K562 (cell line): Measurements from ENCODE around the gene RTL5. TPM values are rescaled to one million over a fixed set of nuclear protein-coding genes. Genes with fewer than 3 reads are reported as not detected.

ENCODE experiments used
- ATAC-seq: fragments of 200-7000 bp; cut with Tn5 transposase; 3 replicates; pipeline ENCODE4 v1.9.1; 2020; ENCODE audit warnings: moderate library complexity
- Bru-seq: library from RNA; stranded (reverse); fragments of 400-500 nt; gene quantifications from one replicate; lab custom pipeline; 2021; lab: Mats Ljungman, UMichigan
- BruChase-seq, 2 experiments: library from RNA; stranded (reverse); fragments of 400-500 nt; gene quantifications; one replicate each; lab custom pipeline; 2021; lab: Mats Ljungman, UMichigan
- BruUV-seq: library from RNA; stranded (reverse); fragments of 400-500 nt; replicated peaks from 2 replicates; lab custom pipeline; 2021; lab: Mats Ljungman, UMichigan
- CTCF ChIA-PET: fragments of 300-600 bp; formaldehyde crosslinking; extraction: SDS; loops from one replicate; lab custom pipeline; 2021; ENCODE audit warnings: low intra/inter-chr PET ratio; lab: Yijun Ruan, JAX
- POLR2A ChIA-PET: fragments of 300-600, 350-650 bp; sonication (Branson Sonifier 250); formaldehyde crosslinking; extraction: SDS; loops from one replicate; lab custom pipeline; 2021; ENCODE audit warnings: antibody characterized with exemption, inconsistent platforms; lab: Yijun Ruan, JAX
- DNase-seq, 4 experiments: peaks; one replicate each; pipeline versions ENCODE4 v3.0.0 to v3.0.0-alpha.2; 2011 to 2018; ENCODE audit warnings: low spot score in 3 of 4, mixed read lengths in 3 of 4; ENCODE audit errors: extremely low read depth in 1 of 4
- FAIRE-seq: peaks from 2 replicates; lab custom pipeline; 2011; peaks lifted over from hg19 to GRCh38; lab: Jason Lieb, UNC
- H2AFZ ChIP-seq: 2 replicates; pipeline ENCODE4 v1.6.0; 2011; ENCODE audit warnings: low read depth, low read length, control low read depth, inconsistent platforms
- H3K27ac ChIP-seq: fragments of 200-600 bp; 3 replicates; pipeline ENCODE4 v1.8.0; 2011; ENCODE audit warnings: low read depth, mild to moderate bottlenecking, control low read depth, inconsistent platforms, low read length, moderate library complexity, mixed read lengths; ENCODE audit errors: extremely low read depth
- H3K27me3 ChIP-seq, 2 experiments: fragments of 300-600 bp in 1 of 2; 2 replicates in 1 of 2; 3 replicates in 1 of 2; pipeline versions ENCODE4 v1.6.0 to v1.8.0; 2011; ENCODE audit warnings: inconsistent platforms in 2 of 2, low read length in 2 of 2, mild to moderate bottlenecking in 1 of 2, mixed read lengths in 1 of 2, moderate library complexity in 1 of 2; ENCODE audit not compliant: control insufficient read depth in 2 of 2, insufficient read depth in 2 of 2
- H3K36me3 ChIP-seq: fragments of 300-600 bp; 3 replicates; pipeline ENCODE4 v1.8.0; 2011; ENCODE audit warnings: mild to moderate bottlenecking, low read length, inconsistent platforms; ENCODE audit not compliant: control insufficient read depth, insufficient read depth
- H3K4me1 ChIP-seq, 2 experiments: fragments of 200-600 bp in 1 of 2; replicated peaks in 1 of 2; 2 replicates in 1 of 2; 3 replicates in 1 of 2; pipeline versions ENCODE4 v1.5.1 to v1.8.0; 2011; ENCODE audit warnings: inconsistent platforms in 2 of 2, low read length in 2 of 2, mild to moderate bottlenecking in 1 of 2, mixed read lengths in 1 of 2, moderate library complexity in 1 of 2; ENCODE audit not compliant: control insufficient read depth in 2 of 2, insufficient read depth in 2 of 2
- H3K4me2 ChIP-seq: 2 replicates; pipeline ENCODE4 v1.6.1; 2011; ENCODE audit warnings: low read length, control low read depth, inconsistent platforms, mixed read lengths; ENCODE audit not compliant: insufficient read depth
- H3K4me3 ChIP-seq: fragments of 200-600 bp; sonication (generic), shearing (Covaris generic); 2 replicates; pipeline ENCODE4 v1.5.1; 2016; ENCODE audit warnings: control low read depth, inconsistent platforms
- H3K79me2 ChIP-seq: fragments of 200-600 bp; 3 replicates; pipeline ENCODE4 v1.8.0; 2011; ENCODE audit warnings: low read length, inconsistent platforms; ENCODE audit not compliant: control insufficient read depth, insufficient read depth
- H3K9ac ChIP-seq, 2 experiments: 2 replicates each; pipeline versions ENCODE4 v1.6.0 to v1.6.1; 2011; ENCODE audit warnings: low read depth in 2 of 2, low read length in 2 of 2, control low read depth in 1 of 2, inconsistent platforms in 1 of 2, mild to moderate bottlenecking in 1 of 2, mixed read lengths in 1 of 2; ENCODE audit not compliant: insufficient read depth in 1 of 2
- H3K9me1 ChIP-seq: one replicate; pipeline ENCODE4 v1.6.0; 2011; ENCODE audit warnings: inconsistent platforms, mild to moderate bottlenecking, low read length, moderate library complexity; ENCODE audit not compliant: control insufficient read depth, insufficient read depth
- H3K9me3 ChIP-seq: replicated peaks from 2 replicates; pipeline ENCODE4 v1.5.1; 2011; ENCODE audit warnings: low read depth, low read length, inconsistent platforms; ENCODE audit not compliant: control insufficient read depth, insufficient read depth
- H4K20me1 ChIP-seq: replicated peaks from 2 replicates; pipeline ENCODE4 v1.6.1; 2011; ENCODE audit warnings: low read length, inconsistent platforms, mixed read lengths; ENCODE audit not compliant: control insufficient read depth, insufficient read depth
- CSDE1 ChIP-seq, 2 experiments: fragments of 450-650 bp; IDR thresholded peaks; 2 replicates each; pipeline ENCODE4 v1.6.1; 2016; ENCODE audit warnings: mild to moderate bottlenecking in 1 of 2
- NRF1 ChIP-seq, 2 experiments: fragments of 450-650 bp; IDR thresholded peaks in 1 of 2; conservative IDR thresholded peaks in 1 of 2; 2 replicates each; pipeline ENCODE4 v1.6.1; 2014; ENCODE audit warnings: mild to moderate bottlenecking in 2 of 2
- RFX1 ChIP-seq: fragments of 450-650 bp; IDR thresholded peaks from 2 replicates; pipeline ENCODE4 v1.6.1; 2016; ENCODE audit warnings: mild to moderate bottlenecking, moderate library complexity
- ZFP30 ChIP-seq: fragments of 250-450 bp; sonication (Bioruptor Pico); IDR thresholded peaks from 2 replicates; pipeline ENCODE4 v1.8.0; 2022; ENCODE audit warnings: moderate library complexity, mild to moderate bottlenecking, inconsistent platforms, borderline replicate concordance
- WGBS: fragments of 100-300 bp; shearing (Covaris generic); methylation state at CpG from one replicate; pipeline ENCODE4 v1.1.6; 2016; ENCODE audit warnings: low coverage, mixed read lengths; ENCODE audit not compliant: insufficient coverage; ENCODE audit errors: missing lambda C conversion rate; 5-methylcytosine and 5-hydroxymethylcytosine counted together
- in situ Hi-C: fragments of 300-500 bp; cut with MboI; formaldehyde crosslinking; loops from 4 replicates; pipeline ENCODE4 v1.15.0; 2018; ENCODE audit warnings: inconsistent platforms, mixed read lengths
- intact Hi-C: fragments of 100-400 bp; cut with micrococcal nuclease; formaldehyde crosslinking; loops from 2 replicates; pipeline ENCODE4 v1.14.2; 2022
- long read RNA-seq, 3 experiments: library from polyadenylated mRNA in 2 of 3; library from RNA in 1 of 3; unstranded in 2 of 3; stranded (forward) in 1 of 3; transcript quantifications; one replicate each; pipeline ENCODE4 v2.0.0, GENCODE V29; 2019 to 2022
- polyA minus RNA-seq, 3 experiments: library from RNA; depleted of rRNA, polyadenylated mRNA; stranded (reverse); fragments of >200 nt; gene quantifications; 2 replicates each; pipeline ENCODE4 v1.2.3, GENCODE V29; 2011
- polyA plus RNA-seq, 8 experiments: library from polyadenylated mRNA; depleted of rRNA in 4 of 8; stranded (reverse) in 5 of 8; unstranded in 3 of 8; fragments of >200 nt; fragmentation: Nextera tagmentation in 2 of 8; fragmentation: Illumina TruSeq in 1 of 8; extraction: Ambion mirVana in 2 of 8; extraction: Trizol in 1 of 8; gene quantifications; 2 replicates each; pipeline versions ENCODE4 v1.2.1 to v1.2.3, GENCODE V29; 2011 to 2014; ENCODE audit warnings: inconsistent platforms in 1 of 8, missing spikeins in 1 of 8
- total RNA-seq, 7 experiments: library from RNA; depleted of rRNA in 6 of 7; stranded (reverse); fragments of >200 nt in 6 of 7; fragmentation: Illumina TruSeq in 2 of 7; extraction: Trizol in 2 of 7; gene quantifications; 2 replicates each; pipeline versions ENCODE4 v1.2.1 to v1.2.3, GENCODE V29; 2011 to 2021; ENCODE audit warnings: low replicate concordance in 1 of 7

Gene RTL5
- total RNA-seq (2011; cell fraction: chromatin; rRNA removed; ENCODE audit: low replicate concordance): 0.09 and 0.12 TPM in 2 replicates
- total RNA-seq (2011; cell fraction: nucleolus; rRNA removed): 0.13 TPM in 1 of 2 replicates, not detected in the other
- not detected in 2 replicates for total RNA-seq (2011; cell fraction: nucleoplasm; rRNA removed)
- total RNA-seq (2014; rRNA removed) (not detected in 2 replicates), total RNA-seq (2014; rRNA removed; fragmentation: Illumina TruSeq; extraction: Trizol) (not detected in 2 replicates), total RNA-seq (2015; rRNA removed; fragmentation: Illumina TruSeq; extraction: Trizol) (not detected in 2 replicates), total RNA-seq (2021) (not detected in 2 replicates), polyA plus RNA-seq (2011; rRNA removed) (0.01 TPM in 1 of 2 replicates, not detected in the other), polyA plus RNA-seq (2014; fragmentation: Illumina TruSeq; extraction: Trizol) (0.03 TPM in 1 of 2 replicates, not detected in the other), polyA plus RNA-seq (2014; fragmentation: Nextera tagmentation; extraction: Ambion mirVana) (not detected), polyA plus RNA-seq (2014; rRNA removed) (not detected in 2 replicates), polyA minus RNA-seq (2011; rRNA and poly(A)+ RNA removed) (not detected in 2 replicates), Bru-seq, nascent RNA (percentile 19 among the genes with signal in this experiment), BruChase-seq, experiment 1, labeled RNA remaining after a 2-hour chase (percentile 20 among the genes with signal in this experiment), BruChase-seq, experiment 2, labeled RNA remaining after a 6-hour chase (percentile 15 among the genes with signal in this experiment)
- 0.01 and 0.06 TPM in 2 replicates for polyA plus RNA-seq (2011; cell fraction: cytosol; rRNA removed)
- polyA plus RNA-seq (2011; cell fraction: nucleus; rRNA removed): 0.06 and 0.10 TPM in 2 replicates
- polyA plus RNA-seq (2012): 0.08 and 0.09 TPM in 2 replicates
- not detected in 2 replicates for polyA minus RNA-seq (2011; cell fraction: cytosol; rRNA and poly(A)+ RNA removed)
- polyA minus RNA-seq (2011; cell fraction: nucleus; rRNA and poly(A)+ RNA removed): not detected in 2 replicates
- long read RNA-seq, experiment 1: 0 reads
- long read RNA-seq, experiment 2: 0 reads
- long read RNA-seq, experiment 3: 0 reads

DNA sequence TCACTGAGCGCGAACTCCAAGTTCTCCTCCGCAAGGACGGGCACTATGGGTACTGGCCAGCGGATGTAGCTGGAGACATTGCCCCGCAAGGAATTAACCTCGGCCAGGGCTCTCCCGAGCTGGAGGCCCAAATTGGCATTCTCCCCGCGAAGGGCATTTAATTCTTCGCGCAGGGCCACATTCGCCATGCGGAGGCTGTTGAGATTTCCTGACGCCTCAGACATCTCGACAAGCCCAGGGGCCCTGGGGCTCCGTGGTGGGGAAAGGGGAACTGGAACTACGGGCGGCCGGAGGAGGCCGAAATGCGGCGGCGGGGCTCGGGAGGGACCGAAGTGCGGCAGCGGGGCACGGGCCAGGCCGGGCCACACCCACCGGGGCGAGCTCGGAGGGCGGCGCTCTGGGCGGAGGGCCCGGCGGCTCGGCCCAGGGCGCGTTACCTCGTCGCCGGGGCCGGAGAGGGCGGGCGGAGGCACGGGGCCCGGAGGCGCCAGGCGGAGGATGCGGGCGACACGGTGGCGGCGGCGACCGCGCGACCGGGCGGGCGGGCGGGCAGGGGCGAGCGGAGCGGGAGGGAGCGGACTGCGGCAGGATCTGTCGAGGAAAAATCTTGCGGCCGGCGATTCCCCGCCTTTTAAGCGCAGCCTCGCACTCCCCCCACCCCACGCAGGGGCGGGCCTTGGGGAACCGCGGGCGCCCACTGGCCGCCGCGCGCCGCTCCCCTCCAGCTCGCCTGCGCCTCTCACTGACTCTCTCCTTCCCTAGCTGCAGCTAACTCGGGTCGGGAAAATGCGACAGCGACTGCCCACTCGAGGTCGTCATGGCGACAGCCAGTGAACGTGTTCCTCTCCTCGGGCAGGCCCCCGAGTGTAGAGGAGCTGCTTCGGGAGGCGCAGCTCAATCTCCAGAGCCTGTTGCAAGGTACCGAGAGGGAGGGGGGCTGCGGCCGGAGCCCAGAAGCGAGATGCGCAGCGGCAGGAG, at the start of gene RTL5:
Gene RTL5 (minus strand): TSS at position 599 of the 978 bp plus-strand sequence.
- FAIRE-seq: no peak
- CTCF ChIA-PET: no interaction called here
- ATAC-seq: peak; percentile 77
- H3K4me1 ChIP-seq: peaks cover 0 to 10% of the 10 kb centered on the region in 2 experiments; a peak in 2 of 5 replicates
- intact Hi-C loops: no loop called here
- no peaks in the 10 kb centered on the region for H3K79me2 ChIP-seq
- H3K4me3 ChIP-seq: no peak within 1 kb of the TSS
- WGBS: 6% methylated on average over 8 of the region's 106 CpGs
- H3K27me3 ChIP-seq: peaks cover 0 to 51% of the 10 kb centered on the region in 2 experiments; a peak in 3 of 5 replicates
- no peaks in the 10 kb centered on the region for H3K36me3 ChIP-seq
- DNase-seq: peak; percentile 22 to 56 (median 45)
- H2AFZ ChIP-seq: no peak within 1 kb of the TSS
- POLR2A ChIA-PET: no interaction called here
- H3K9me1 ChIP-seq: no peaks in the 10 kb centered on the region
- 0 out of 2 replicates have a peak within 1 kb of the TSS, but pooled peaks have one; percentile 5 for H3K4me2 ChIP-seq
- H3K27ac ChIP-seq: no peak within 1 kb of the TSS
- no peak within 1 kb of the TSS for H3K9ac ChIP-seq
- in situ Hi-C loops: no loop called here
- peak; percentile 78 for TF ChIP-seq RFX1
- no peak for TF ChIP-seq CSDE1 (IDR thresholded peaks at IDR 0.05)
- no peak for TF ChIP-seq ZFP30 (CRISPR knock-in tag)
- peak; percentile 43 to 45; a peak in 3 of 4 replicates for TF ChIP-seq NRF1 (conservative IDR thresholded peaks at IDR 0.05 in 1 of 2, IDR thresholded peaks at IDR 0.05 in 1 of 2)
- BruUV-seq: no TSS peak
- no peaks in the 10 kb centered on the region for H3K9me3 ChIP-seq
- H4K20me1 ChIP-seq: no peaks in the 10 kb centered on the region; the same call in 1 of the 2 replicates
